ENCODE data around the gene FAM135A.
"Not testable (repeated sequence)": the region's sequence is repeated elsewhere in the genome, so short reads cannot be mapped to it uniquely, and the experiment has no call there.

The FAM135A gene

DNA sequence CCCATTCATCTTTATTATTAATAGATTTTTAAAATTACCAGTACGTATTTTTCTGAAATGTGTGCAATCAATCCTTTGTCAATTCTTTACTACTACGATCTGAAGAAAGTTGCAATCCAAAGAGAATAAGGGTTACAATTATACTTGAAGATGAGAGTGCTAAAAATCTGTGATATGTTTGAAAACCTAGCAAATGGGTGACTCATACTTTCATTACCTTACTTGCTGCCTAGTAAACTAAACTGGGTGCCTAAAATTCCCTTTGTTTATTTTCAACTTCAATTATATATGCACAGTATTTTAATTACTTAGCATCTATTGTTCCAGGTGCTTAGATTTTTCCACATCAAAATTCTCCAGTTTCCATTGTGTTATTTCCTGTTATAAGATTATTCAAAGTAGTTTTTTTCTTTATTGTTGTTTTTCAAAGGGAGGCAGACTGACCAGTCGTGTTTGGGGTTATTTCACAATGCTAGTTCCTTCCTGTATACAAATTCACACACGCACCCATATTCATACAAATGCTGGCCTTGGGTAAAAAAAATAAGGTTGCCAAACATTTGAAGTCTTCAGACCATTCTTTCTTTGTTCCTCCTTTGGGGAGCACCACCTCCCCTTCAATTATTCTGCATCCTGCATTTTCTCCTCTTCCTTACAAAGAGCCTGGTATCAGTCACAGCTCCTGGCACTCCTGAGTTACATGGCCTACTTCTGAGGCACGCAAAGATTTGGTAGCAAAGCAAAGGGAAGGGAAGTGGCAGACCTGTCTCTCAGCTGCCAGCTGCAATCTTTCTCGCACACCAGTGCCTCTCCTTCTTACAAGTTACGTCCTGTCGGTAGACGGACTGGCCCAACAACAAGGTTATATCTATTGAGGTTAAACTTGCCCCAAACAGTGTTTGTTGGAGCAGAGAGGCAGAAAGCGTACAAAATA is 16.2 kb upstream of the FAM135A start:
- no peak for DNase-seq (ENCODE audit: low read depth in 2 of 2)

DNA sequence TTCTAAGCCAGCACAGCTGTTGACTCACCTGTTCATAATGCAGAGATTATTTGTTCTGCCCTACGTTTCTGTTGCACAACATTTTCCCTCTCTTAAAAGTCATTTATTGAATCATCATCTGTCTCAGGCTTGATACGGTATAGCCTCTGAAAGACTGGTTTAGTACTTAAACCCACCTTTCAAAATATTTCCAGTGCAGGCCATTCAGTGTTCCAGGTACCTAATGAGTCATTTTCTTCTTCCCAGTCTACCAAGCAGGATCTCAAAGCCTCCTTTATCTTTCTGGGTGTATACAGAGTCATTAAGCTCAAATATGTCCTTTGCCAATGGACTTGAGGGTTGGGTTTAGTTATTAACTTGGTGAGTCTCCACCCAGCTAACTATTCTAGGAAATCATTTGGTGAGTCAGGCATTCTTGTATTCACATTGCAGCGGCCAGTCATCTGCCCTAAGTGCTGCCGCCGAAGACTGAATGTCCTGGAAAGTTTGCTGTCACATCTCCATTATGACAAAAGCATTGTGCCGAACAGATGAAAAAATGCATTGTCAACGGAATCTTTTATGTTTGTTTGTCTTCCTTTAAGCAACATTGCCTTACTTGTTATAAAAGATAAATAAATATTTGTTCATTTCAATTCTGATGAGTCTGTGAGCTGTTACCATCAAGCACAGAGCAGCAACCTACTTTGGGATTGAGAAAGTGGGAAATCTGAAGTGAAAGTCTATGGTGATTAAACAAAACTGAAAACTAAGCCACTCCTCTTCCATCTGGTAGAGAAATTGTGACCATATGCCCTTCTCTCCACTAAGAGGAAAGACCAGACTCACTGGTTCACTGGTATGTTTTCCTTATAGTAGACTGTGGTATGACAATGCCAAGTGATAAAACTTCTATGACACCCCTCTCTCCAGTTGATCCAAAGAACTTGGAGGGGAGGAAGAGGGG is 14.3 kb upstream of the FAM135A start:
- no peak for DNase-seq (ENCODE audit: low read depth in 2 of 2)

DNA sequence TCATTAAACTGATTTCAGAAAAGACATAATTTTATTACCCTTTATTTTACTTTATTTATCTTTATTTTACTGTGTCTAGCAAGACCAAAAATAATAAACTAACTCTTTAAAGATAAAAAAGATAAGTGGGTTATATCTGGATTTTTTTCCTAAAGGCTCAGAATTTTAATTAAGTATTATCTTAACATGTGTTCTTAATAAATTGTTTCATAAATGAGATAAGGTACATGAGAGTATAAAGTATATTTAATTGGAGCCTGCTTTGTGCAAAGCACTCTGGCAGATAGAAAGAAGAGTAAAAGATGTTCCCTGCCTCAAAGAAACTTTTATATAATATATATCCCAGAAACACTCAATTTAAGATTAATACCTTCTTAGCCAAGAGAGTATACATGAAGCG is 8.7 kb upstream of the FAM135A start:
- DNase-seq (ENCODE audit: low read depth in 2 of 2) = no peak

DNA sequence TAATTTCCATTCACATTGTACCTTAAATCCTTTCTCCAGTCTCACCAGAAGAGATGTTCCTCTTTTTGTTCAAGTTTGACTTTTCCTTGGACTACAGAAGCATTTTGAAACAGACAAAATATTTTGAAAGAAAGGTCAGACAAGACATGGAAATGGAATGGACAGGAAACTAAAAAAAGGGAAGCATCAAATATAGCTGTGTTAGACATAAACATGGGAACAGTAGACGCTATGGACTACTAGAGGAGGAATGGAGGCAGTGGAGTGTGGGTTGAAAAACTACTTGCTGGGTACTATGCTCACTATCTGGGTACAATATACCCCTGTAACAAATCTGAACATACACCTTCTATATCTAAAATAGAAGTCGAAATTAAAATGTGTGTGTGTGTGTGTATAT is 4.1 kb upstream of the FAM135A start:
- no peak for DNase-seq (ENCODE audit: low read depth in 2 of 2)

DNA sequence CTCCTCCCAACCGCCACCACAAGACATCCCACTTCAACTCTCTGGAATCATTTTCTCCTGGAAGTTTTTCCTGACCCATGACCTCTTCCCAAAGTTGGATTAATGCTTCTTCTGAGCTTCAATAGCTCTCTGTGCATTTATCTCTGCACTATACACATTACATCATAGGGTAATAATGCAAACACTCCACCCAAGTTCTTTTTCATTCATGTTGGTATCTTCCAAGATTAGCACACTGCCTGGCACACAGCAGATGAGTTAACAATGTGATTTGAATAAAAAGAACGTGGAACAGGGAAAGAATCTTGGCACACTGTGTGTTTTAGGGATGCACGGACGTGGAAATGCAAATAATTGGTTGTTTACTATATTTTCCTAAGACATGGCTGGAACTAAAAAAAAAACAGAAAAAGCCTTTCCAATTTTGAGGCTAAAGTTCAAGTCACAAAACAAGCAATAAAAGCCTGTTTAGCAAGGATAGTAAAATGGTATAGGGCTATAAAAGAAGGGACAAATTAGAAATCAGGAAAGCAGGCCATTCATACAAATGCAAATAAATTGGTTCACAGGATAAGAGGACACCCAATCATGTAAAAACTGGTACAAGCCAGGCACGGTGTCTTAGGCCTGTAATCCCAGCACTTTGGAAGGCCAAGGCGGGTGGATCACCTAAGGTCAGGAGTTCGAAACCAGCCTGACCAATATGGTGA is 1.6 kb upstream of the FAM135A start:
- DNase-seq (ENCODE audit: low read depth in 2 of 2) = no peak

DNA sequence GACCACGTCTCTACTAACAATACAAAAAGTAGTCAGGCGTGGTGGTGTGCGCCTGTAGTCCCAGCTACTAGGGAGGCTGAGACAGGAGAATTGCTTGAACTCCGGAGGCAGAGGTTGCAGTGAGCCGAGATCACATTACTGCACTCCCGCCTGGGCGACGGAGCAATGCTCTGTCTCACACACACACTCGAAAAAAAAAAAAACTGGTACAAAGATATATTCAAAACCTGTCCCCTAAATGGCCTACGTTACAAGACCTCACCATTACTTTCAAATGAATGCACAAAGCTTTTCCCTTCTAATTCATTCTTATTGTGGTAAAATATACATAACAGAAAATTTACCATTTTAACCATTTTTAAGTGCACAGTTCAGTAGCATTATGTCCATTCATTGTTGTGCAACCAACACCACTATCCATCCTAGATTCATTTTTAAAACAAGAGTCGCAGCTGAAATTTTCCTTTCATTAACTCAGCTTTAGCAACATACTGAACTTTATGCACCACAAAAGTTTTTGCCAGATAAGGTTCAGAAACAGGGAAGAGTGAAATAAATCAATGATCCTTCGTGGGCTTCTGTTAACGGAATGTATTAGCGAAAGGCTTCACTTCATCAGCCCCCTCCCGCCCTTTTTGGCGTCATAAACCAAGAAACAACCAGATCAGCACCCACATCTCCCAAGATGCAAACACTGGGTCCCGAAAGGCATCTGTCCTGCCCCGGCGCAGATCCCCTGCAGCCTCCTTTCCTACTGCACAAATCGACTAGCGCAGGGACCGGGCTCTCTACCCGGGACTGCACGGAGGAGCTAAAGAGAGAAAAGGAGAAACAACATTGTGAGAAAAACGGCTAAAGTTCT is 825 bp upstream of the FAM135A start:
- no peak for DNase-seq (ENCODE audit: low read depth in 2 of 2)

DNA sequence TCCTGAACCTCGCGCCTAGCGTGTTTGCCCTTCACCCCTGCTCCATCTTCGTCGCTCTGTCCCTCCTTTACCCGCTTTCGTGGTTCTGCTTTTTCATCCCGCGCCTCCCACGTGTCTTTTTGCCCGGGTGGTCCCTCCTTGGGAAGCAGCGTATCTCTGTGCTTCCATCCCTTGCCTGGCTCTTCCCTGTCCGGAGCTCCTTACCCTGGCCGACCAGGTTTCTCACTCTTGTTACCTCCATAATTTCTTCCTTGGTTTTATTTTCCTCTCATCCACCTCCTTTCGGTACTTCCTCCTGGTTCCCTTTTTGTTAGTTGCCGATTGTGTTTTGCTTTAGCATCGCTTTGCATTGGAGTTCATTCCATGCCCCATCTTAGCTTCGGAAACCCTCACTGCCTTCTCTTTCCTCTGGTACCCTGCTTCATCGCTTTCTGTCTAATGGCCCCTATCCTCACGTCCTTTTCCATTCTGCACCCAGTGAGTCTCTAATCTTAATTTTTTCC is 735 bp downstream of the FAM135A start:
- DNase-seq (ENCODE audit: low read depth in 2 of 2) = no peak

DNA sequence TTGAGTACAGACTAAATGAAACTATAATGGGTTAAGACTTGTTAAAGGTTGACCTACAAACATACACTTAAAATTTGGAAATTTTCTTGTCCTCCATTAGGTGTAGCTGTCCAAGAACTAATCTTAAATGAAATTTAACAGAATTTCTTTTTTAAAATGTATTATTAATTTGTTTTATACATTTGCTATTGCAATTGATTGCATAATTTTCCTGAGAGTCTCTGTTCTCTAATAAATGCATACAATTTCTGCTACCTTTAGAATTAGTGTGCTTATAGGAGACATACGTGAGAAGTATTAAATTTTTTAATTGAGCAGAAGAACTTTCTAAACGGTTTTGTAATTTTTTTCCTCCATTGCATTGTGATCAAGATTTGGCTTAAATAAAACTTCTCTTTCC is 1.5 kb downstream of the FAM135A start:
- no peak for DNase-seq (ENCODE audit: low read depth in 2 of 2)

DNA sequence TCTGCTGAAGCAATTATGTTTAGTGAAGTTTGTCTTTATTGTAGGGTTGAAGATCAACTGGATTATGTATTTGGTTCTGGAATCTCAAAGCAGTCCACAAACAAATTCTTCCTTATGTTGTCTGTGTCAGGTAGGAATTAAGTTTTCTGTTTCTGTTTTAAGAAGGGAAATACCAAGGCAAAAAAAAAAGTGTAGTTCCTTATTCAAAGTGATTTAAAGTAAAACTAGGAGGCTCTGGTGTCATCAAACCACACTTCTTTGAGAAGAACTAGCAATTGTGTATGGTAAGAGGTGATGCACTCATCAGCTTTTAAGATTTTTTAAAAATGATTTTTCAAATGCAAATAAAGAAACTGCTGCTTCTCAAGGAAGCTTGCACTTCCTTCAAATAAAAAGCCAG is 1.9 kb downstream of the FAM135A start:
- no peak for DNase-seq (ENCODE audit: low read depth in 2 of 2)

DNA sequence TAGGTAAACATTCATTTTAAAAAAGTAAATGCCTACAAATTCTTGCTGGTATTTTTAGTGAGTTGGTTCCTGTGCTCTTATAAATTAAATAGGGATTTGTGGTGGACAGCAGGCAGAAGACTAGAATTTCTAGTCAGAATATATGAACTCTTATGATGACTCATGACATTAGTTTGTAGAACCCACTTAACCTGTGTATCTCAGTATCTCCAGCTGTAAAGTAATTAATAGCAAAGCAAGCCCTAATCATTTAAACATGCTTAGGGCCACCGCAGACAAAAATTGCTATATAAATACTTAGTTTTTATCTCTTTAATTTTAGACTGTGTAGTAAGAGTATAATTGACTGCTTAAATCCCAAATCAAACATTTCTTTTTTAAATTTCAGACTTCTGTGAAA is 2.4 kb downstream of the FAM135A start:
- DNase-seq (ENCODE audit: low read depth in 2 of 2) = no peak

DNA sequence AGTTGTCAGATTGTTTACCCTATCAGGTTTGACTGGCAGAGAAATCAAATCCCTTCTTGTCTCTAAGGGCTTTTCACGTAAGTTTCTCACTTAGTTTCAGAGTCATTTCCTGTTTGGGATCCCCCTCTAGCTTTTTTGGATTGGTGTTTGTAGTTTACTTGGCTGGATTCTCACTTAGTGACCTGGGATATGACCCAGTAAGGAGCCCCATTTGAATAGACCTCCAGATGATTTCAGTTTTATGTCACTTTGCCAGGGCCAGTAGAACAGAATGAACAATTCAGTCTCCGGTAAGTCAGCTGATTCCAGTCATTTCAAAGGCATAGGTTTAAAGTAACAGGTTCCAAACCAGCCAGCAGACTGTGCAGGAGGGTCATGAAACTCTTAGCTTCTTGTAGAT is 8.2 kb downstream of the FAM135A start:
- DNase-seq (ENCODE audit: low read depth in 2 of 2) = no peak

DNA sequence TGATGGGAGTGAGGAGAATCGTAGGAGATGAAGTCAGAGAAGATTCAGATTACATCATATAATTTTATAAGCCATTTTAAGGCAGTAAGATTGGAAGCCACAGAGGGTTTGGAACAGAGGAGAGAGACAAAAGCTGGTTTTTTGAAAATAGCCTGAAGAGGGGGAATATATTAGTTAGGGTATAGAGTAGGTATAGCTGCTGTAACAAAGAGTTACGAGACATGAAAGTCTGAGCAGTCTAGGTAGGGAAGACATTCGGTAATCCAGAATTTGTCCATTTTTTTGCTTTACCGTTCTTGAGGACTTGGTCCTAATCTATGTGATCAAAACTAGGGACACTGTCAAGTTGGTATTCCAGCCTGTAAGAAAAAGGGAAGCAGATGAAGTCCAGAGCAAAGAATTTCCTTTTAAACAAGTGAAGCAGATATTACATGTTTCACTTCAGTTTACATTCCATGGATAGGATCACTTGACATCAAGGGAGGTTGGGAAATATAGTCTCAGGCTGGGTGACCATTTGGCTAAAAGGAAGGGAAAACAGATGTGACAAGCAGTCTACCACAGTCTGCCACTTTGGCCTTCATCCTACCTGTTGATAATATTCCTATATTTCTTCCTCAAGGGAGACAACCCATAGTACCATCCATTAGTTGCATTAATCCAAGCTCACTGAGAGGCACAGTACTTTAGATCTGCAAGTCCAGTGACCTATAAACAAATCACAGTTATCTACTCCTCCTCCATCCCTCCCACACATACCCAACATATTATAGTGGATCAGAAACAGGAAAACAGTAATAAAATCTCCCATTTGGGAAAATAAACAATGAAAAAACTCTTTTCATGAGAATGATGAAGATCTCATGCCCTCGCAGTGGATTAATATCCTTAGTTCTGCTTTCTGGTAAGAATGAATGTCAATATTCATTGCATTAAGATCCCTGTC is 10.2 kb downstream of the FAM135A start:
- no peak for DNase-seq (ENCODE audit: low read depth in 2 of 2)

DNA sequence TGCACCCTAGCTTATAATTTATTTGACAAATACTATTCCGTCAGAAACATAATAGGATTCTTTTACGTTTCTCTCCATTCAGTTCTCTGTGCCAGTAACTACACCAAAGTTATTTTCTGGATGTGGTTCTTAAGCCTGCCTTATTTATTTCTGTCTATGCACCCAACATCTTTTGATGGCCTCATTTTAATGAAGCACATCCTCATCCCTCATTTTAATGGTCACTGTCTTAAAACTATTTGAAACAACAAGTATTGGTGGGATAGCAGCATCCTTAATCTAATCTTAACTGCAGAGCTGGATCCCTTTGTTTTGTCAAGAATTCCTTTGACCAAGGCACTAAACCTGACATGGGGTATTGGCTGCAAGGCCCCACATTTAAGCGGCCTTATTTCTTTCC is 11.0 kb downstream of the FAM135A start:
- no peak for DNase-seq (ENCODE audit: low read depth in 2 of 2)

DNA sequence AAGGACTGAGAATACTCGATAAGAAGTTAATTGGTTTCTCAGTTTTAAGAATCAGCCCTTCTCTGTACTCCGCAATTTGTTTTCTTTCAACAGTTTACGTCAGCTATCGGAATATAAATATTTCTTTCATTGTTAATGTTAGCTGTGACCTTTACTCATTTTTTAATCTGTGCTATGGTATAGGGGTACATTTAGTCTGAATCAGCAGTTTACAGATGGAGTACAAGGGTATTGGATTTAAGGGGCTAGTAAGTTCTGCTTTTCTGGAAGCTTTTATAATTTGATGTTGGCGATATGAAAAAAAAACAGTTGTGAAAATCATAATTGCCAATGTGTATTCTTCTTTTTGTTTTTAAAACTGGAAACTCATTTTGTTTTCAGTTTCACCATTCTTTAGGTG is 23.0 kb downstream of the FAM135A start:
- no peak for DNase-seq (ENCODE audit: low read depth in 2 of 2)

DNA sequence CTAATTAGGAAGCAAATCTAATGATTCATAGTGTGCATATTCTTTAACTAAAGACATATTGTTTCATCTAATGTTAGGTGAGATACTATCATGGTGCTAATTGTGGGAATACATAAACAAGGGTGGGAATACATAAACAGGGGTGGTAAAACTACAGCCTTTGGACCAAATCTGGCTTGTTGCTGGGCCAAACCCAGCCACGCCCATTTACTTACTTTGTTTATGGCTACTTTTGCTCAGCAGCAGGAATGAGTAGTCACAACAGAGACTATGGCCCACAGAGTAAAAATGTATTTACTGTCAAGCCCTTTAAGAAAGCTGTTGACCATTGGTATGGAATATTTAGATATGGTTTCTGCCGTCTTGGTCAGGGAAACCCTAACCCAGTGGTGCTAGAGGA is 31.7 kb downstream of the FAM135A start:
- DNase-seq (ENCODE audit: low read depth in 2 of 2) = no peak

DNA sequence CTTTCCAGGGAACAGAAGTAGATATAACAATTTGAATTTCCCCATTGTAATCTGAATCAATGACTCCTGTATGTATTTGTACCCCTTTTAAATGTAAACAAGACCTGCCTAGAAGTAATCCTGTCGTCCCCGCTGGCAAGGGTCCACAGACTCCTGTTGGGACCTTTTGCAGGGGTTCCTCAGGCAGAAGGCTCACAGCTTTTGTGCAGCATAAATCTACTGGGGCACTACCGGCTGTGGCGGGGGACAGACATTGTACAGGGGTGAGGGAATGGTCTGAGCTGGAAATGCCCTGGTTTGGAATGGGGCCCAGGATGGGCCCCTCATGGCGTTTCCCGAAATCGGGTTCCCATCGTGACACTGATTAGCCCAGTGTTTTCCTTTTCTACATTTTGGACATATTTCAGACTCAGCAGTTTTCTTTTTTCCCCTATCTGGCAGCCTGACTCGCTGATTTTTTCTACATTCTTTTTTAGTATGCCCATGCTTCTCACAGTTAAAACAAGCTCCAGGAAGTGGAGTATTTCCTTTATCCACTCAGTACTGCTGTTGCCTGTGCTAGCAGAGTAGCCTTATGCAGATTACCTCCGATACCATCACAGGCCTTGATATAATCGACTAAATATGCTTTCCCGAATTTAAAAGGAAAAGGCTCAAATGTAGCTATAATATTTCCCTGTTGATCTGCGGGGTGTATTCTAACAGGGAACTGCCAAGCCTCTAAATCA is 34.2 kb downstream of the FAM135A start:
- not testable (repeated sequence) for DNase-seq (ENCODE audit: low read depth in 2 of 2)

DNA sequence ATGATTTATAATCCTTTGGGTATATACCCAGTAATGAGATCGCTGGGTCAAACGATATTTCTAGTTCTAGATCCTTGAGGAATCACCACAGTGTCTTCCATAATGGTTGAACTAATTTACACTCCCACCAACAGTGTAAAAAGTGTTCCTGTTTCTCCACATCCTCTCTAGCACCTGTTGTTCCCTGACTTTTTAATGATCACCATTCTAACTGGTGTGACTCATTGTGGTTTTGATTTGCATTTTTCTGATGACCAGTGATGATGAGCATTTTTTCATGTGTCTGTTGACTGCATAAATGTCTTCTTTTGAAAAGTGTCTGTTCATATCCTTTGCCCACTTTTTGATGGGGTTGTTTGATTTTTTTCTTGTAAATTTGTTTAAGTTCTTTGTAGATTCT is 40.6 kb downstream of the FAM135A start:
- DNase-seq (ENCODE audit: low read depth in 2 of 2) = not testable (repeated sequence)

DNA sequence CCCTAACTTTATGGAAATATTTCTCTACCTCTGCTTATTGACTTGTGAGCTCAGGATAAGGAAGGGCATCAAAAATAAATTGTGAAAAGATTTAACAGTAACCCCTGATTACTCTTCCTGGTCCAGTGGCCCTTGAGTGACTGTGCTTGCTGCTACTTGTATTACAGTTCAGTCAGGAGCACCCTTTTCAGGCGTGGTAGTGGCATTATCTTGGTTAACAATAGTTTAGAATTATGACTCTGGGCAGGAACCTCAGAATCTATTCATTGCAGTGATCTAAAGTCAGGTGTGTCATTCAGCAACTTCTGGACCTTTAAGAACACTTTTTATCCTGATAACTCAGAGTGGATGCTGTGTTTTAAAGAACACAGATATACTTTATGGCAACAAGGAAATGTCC is 43.4 kb downstream of the FAM135A start:
- DNase-seq (ENCODE audit: low read depth in 2 of 2) = no peak

DNA sequence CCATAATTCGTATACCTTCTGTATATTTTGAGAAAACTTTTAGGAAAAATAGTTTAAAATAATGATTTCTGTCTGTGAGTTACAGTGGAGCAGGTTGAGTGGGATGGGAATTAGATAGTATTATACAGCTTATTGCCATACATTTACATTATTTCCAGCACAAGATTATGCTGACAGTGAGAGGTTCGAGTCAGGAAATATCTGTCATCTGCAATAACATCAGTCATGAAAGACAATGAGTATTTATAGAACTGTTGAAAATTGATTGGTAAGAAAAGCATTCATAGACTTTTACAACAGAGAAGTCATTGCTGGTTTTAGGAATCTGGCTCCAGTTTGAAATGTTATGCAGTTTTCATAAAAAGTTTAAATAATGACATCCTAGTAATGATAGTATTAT is 45.9 kb downstream of the FAM135A start:
- DNase-seq (ENCODE audit: low read depth in 2 of 2) = no peak

Data from stimulated activated CD8-positive, alpha-beta memory T cell treated with anti-CD3 and anti-CD28 coated beads, Interleukin-7, amount 100 ng/mL, for 1 hour (primary cell).